HG03045 (cell line): ENCODE data around the gene TCF7L2.

Source experiments
- ATAC-seq: cut with Tn5 transposase; IDR thresholded peaks from one replicate; pipeline ENCODE4 v1.9.1; 2021; ENCODE audit warnings: mild to moderate bottlenecking, moderate library complexity; ENCODE audit not compliant: unreplicated experiment

TCF7L2 gene

GRCh38 chr10:113041841-113042750 is 92.0 kb downstream of the TCF7L2 start:
- ATAC-seq: no peak

GRCh38 chr10:113042868-113043267 is 92.8 kb downstream of the TCF7L2 start:
- no peak for ATAC-seq

- ATAC-seq: no peak
Measured at GRCh38 chr10:113044016-113044755, 94.1 kb downstream of the TCF7L2 start.

- ATAC-seq: no peak
Measured at GRCh38 chr10:113045147-113046055, 95.4 kb downstream of the TCF7L2 start.

- ATAC-seq: no peak
Measured at GRCh38 chr10:113047151-113047550, 97.1 kb downstream of the TCF7L2 start.

- no peak for ATAC-seq
Measured at GRCh38 chr10:113047605-113047962, 97.5 kb downstream of the TCF7L2 start.

- ATAC-seq: no peak
Measured at GRCh38 chr10:113047963-113048781, 98.1 kb downstream of the TCF7L2 start.

- ATAC-seq: no peak
Measured at GRCh38 chr10:113049881-113050280, 99.8 kb downstream of the TCF7L2 start.

- ATAC-seq: no peak
Measured at GRCh38 chr10:113052076-113052830, 102.2 kb downstream of the TCF7L2 start.

- ATAC-seq: no peak
Measured at GRCh38 chr10:113053091-113053490, 103.0 kb downstream of the TCF7L2 start.

GRCh38 chr10:113053881-113054280 is 103.8 kb downstream of the TCF7L2 start:
- no peak for ATAC-seq

GRCh38 chr10:113055458-113055857 is 105.4 kb downstream of the TCF7L2 start:
- no peak for ATAC-seq

- no peak for ATAC-seq
Measured at GRCh38 chr10:113056030-113056429, 106.0 kb downstream of the TCF7L2 start.

GRCh38 chr10:113056441-113057021 is 106.5 kb downstream of the TCF7L2 start:
- ATAC-seq: no peak

GRCh38 chr10:113057948-113058522 is 108.0 kb downstream of the TCF7L2 start:
- ATAC-seq: no peak

- ATAC-seq: no peak
Measured at GRCh38 chr10:113058523-113059370, 108.7 kb downstream of the TCF7L2 start.

- ATAC-seq: no peak
Measured at GRCh38 chr10:113059371-113059780, 109.3 kb downstream of the TCF7L2 start.
